ENCODE measurements around the gene OXSM. TPM values are rescaled to one million over a fixed set of nuclear protein-coding genes. Genes with fewer than 3 reads are reported as not detected.

Gene OXSM
- total and polyA plus RNA-seq, 2 donors (not counting 1 experiment from before 2014, with no cell fraction given): 9.9 to 14.9 TPM

DNA sequence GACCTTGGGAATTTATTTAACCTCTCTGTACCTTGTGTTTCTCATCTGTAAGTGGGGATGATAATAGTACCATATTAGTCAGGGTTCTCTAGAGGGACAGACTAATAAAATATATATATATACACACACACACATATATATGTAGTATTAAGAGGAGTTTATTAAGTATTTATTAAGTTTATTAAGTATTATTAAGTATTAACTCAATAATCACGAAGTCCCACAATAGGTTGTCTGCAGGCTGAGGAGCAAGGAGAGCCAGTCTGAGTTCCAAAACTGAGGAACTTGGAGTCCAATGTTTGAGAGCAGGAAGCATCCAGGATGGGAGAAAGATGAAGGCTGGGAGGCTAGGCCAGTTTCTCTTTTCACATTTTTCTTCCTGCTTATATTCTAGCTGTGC is 14.8 kb downstream of the OXSM start:
- H3K36me3 ChIP-seq (ENCODE audit: control insufficient read depth, insufficient read depth, low read length): no peaks in the 10 kb centered on the region
- H3K4me1 ChIP-seq (ENCODE audit: control insufficient read depth, extremely low read depth, insufficient read depth, low read length): no peaks in the 10 kb centered on the region
- no peak overlapping the region for H3K4me3 ChIP-seq (replicated peaks in 1 of 4; ENCODE audit: control extremely low read depth in 1 of 4, insufficient read depth in 1 of 4, low read depth in 3 of 4, low read length in 4 of 4)
- no peaks in the 10 kb centered on the region for H4K20me1 ChIP-seq (ENCODE audit: control insufficient read depth, extremely low read depth, insufficient read depth, low read length)
- H3K4me2 ChIP-seq (ENCODE audit: extremely low read depth, insufficient read depth, low read length): no peak overlapping the region
- no peaks in the 10 kb centered on the region for H3K9me3 ChIP-seq (ENCODE audit: control insufficient read depth, insufficient read depth, low read depth, low read length)
- H3K9ac ChIP-seq (ENCODE audit: insufficient read depth, low read length): no peak overlapping the region
- no peak overlapping the region for H3K27ac ChIP-seq (ENCODE audit: insufficient read depth, low read length)
- TF ChIP-seq CTCF (conservative IDR thresholded peaks at IDR 0.05 in 1 of 2, IDR thresholded peaks at IDR 0.05 in 1 of 2; ENCODE audit: low read depth in 1 of 2, low read length in 2 of 2) (no peak), EZH2 (IDR thresholded peaks at IDR 0.05; ENCODE audit: low read length, missing control alignments) (no peak)
- no peak overlapping the region for H2AFZ ChIP-seq (ENCODE audit: low read length)
- no peaks in the 10 kb centered on the region for H3K27me3 ChIP-seq (ENCODE audit: control insufficient read depth, insufficient read depth, low read length)
- H3K79me2 ChIP-seq (ENCODE audit: control insufficient read depth, insufficient read depth, low read length): no peaks in the 10 kb centered on the region
- no peak for DNase-seq (ENCODE audit: low read depth in 2 of 2)

GRCh38 chr3:25812644-25813043 is 22.8 kb downstream of the OXSM start:
- Histone ChIP-seq H3K4me2 (ENCODE audit: extremely low read depth, insufficient read depth, low read length) (no peak overlapping the region), H3K9me3 (ENCODE audit: control insufficient read depth, insufficient read depth, low read depth, low read length) (no peaks in the 10 kb centered on the region), H4K20me1 (ENCODE audit: control insufficient read depth, extremely low read depth, insufficient read depth, low read length) (no peaks in the 10 kb centered on the region), H3K27me3 (ENCODE audit: control insufficient read depth, insufficient read depth, low read length) (peaks cover 3% of the 10 kb centered on the region), H3K27ac (ENCODE audit: insufficient read depth, low read length) (no peak overlapping the region), H3K9ac (ENCODE audit: insufficient read depth, low read length) (no peak overlapping the region), H3K79me2 (ENCODE audit: control insufficient read depth, insufficient read depth, low read length) (no peaks in the 10 kb centered on the region), H2AFZ (ENCODE audit: low read length) (no peak overlapping the region), H3K4me1 (ENCODE audit: control insufficient read depth, extremely low read depth, insufficient read depth, low read length) (no peaks in the 10 kb centered on the region), H3K4me3 (replicated peaks in 1 of 4; ENCODE audit: control extremely low read depth in 1 of 4, insufficient read depth in 1 of 4, low read depth in 3 of 4, low read length in 4 of 4) (no peak overlapping the region), H3K36me3 (ENCODE audit: control insufficient read depth, insufficient read depth, low read length) (no peaks in the 10 kb centered on the region)
- no peak for TF ChIP-seq EZH2 (IDR thresholded peaks at IDR 0.05; ENCODE audit: low read length, missing control alignments)
- no peak for TF ChIP-seq CTCF (conservative IDR thresholded peaks at IDR 0.05 in 1 of 2, IDR thresholded peaks at IDR 0.05 in 1 of 2; ENCODE audit: low read depth in 1 of 2, low read length in 2 of 2)
- DNase-seq (ENCODE audit: low read depth in 2 of 2): no peak

GRCh38 chr3:25817107-25817506 is 27.2 kb downstream of the OXSM start:
- no peak overlapping the region for H3K4me2 ChIP-seq (ENCODE audit: extremely low read depth, insufficient read depth, low read length)
- H3K36me3 ChIP-seq (ENCODE audit: control insufficient read depth, insufficient read depth, low read length): no peaks in the 10 kb centered on the region
- H2AFZ ChIP-seq (ENCODE audit: low read length): no peak overlapping the region
- no peaks in the 10 kb centered on the region for H3K79me2 ChIP-seq (ENCODE audit: control insufficient read depth, insufficient read depth, low read length)
- H3K4me1 ChIP-seq (ENCODE audit: control insufficient read depth, extremely low read depth, insufficient read depth, low read length): peaks cover 8% of the 10 kb centered on the region
- no peak overlapping the region for H3K9ac ChIP-seq (ENCODE audit: insufficient read depth, low read length)
- no peak overlapping the region for H3K4me3 ChIP-seq (replicated peaks in 1 of 4; ENCODE audit: control extremely low read depth in 1 of 4, insufficient read depth in 1 of 4, low read depth in 3 of 4, low read length in 4 of 4)
- no peak for TF ChIP-seq EZH2 (IDR thresholded peaks at IDR 0.05; ENCODE audit: low read length, missing control alignments)
- no peak for TF ChIP-seq CTCF (conservative IDR thresholded peaks at IDR 0.05 in 1 of 2, IDR thresholded peaks at IDR 0.05 in 1 of 2; ENCODE audit: low read depth in 1 of 2, low read length in 2 of 2)
- H3K27me3 ChIP-seq (ENCODE audit: control insufficient read depth, insufficient read depth, low read length): no peaks in the 10 kb centered on the region
- no peak overlapping the region for H3K27ac ChIP-seq (ENCODE audit: insufficient read depth, low read length)
- no peak for DNase-seq (ENCODE audit: low read depth in 2 of 2)
- no peaks in the 10 kb centered on the region for H4K20me1 ChIP-seq (ENCODE audit: control insufficient read depth, extremely low read depth, insufficient read depth, low read length)
- H3K9me3 ChIP-seq (ENCODE audit: control insufficient read depth, insufficient read depth, low read depth, low read length): no peaks in the 10 kb centered on the region

Measured in fibroblast of lung (primary cell).